GM19324 (cell line): ENCODE results near the gene KCNJ11.
"Not testable (repeated sequence)": the region's sequence is repeated elsewhere in the genome, so short reads cannot be mapped to it uniquely, and the experiment has no call there.

Source experiments
- ATAC-seq: cut with Tn5 transposase; IDR thresholded peaks from one replicate; pipeline ENCODE4 v1.9.1; 2021; ENCODE audit warnings: mild to moderate bottlenecking, moderate library complexity; ENCODE audit not compliant: unreplicated experiment, low FRiP score

The KCNJ11 gene

GRCh38 chr11:17388609-17389210 is at the start of gene KCNJ11:
TSS of gene KCNJ11 (minus strand) at chr11:17388659. CDS start at chr11:17388091, 568 bp downstream.
- peak; percentile 40 for ATAC-seq

GRCh38 chr11:17437366-17437765 is 48.9 kb upstream of the KCNJ11 start:
- ATAC-seq: no peak

- ATAC-seq: no peak
These were observed 45.6 kb upstream of the KCNJ11 start for GRCh38 chr11:17434108-17434507.

- no peak for ATAC-seq
These were observed 43.5 kb upstream of the KCNJ11 start for GRCh38 chr11:17432002-17432401.

GRCh38 chr11:17431139-17431538 is 42.7 kb upstream of the KCNJ11 start:
- no peak for ATAC-seq

- ATAC-seq: no peak
These were observed 42.2 kb upstream of the KCNJ11 start for GRCh38 chr11:17430616-17431015.

GRCh38 chr11:17428925-17429324 is 40.5 kb upstream of the KCNJ11 start:
- no peak for ATAC-seq

GRCh38 chr11:17428261-17428660 is 39.8 kb upstream of the KCNJ11 start:
- ATAC-seq: no peak

GRCh38 chr11:17426233-17426632 is 37.8 kb upstream of the KCNJ11 start:
- not testable (repeated sequence) for ATAC-seq

- ATAC-seq: no peak
These were observed 35.3 kb upstream of the KCNJ11 start for GRCh38 chr11:17423533-17424310.

- ATAC-seq: no peak
These were observed 33.3 kb upstream of the KCNJ11 start for GRCh38 chr11:17421781-17422180.

- no peak for ATAC-seq
These were observed 30.1 kb upstream of the KCNJ11 start for GRCh38 chr11:17418444-17419081.

GRCh38 chr11:17416492-17416891 is 28.0 kb upstream of the KCNJ11 start:
- no peak for ATAC-seq

GRCh38 chr11:17415523-17416104 is 27.2 kb upstream of the KCNJ11 start:
- ATAC-seq: no peak

- ATAC-seq: no peak
These were observed 26.5 kb upstream of the KCNJ11 start for GRCh38 chr11:17414992-17415391.

- ATAC-seq: no peak
These were observed 25.9 kb upstream of the KCNJ11 start for GRCh38 chr11:17414317-17414737.

GRCh38 chr11:17413414-17414316 is 25.2 kb upstream of the KCNJ11 start:
- no peak for ATAC-seq

- no peak for ATAC-seq
These were observed 24.2 kb upstream of the KCNJ11 start for GRCh38 chr11:17412488-17413180.

- ATAC-seq: no peak
These were observed 23.0 kb upstream of the KCNJ11 start for GRCh38 chr11:17411418-17411817.
